ENCODE measurements around the gene MED9.

- TF ChIP-seq CTCF (IDR thresholded peaks at IDR 0.05; ENCODE audit: low read depth, low read length, missing input control) (no peak), RXRA (IDR thresholded peaks at IDR 0.05) (no peak), GABPA (IDR thresholded peaks at IDR 0.05 in 1 of 2, conservative IDR thresholded peaks at IDR 0.05 in 1 of 2) (no peak), MAX (IDR thresholded peaks at IDR 0.05) (no peak)
Measured at GRCh38 chr17:17506893-17507464, 30.2 kb downstream of the MED9 start.

Data from liver (tissue), 3 donors.